ENCODE data around the gene TUBB2A.
A peak's percentile ranks its signal among the peaks of the same experiment; 100 is the strongest.
"Not testable (repeated sequence)": the region's sequence is repeated elsewhere in the genome, so short reads cannot be mapped to it uniquely, and the experiment has no call there.

The TUBB2A gene

DNA sequence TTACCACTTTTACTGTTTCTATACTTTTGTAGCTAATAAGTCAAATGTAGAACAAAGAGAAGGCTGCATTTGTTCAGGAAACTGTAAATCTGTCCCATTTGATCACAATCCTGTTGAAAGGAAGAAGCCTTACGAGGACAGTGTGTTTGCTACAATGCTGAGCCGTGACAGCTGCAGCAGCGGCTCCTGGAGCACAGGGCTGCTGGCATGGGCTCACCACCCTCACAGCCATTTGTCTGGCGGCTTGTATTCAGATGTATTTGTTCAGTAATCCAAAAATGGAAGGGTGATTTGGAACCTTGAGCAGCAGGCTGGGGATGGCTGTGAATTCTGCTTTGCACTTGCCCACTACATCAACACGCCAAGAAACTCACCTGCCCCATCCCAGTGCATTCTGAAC is 5.7 kb downstream of the TUBB2A start:
- DNase-seq: peak; percentile 64

DNA sequence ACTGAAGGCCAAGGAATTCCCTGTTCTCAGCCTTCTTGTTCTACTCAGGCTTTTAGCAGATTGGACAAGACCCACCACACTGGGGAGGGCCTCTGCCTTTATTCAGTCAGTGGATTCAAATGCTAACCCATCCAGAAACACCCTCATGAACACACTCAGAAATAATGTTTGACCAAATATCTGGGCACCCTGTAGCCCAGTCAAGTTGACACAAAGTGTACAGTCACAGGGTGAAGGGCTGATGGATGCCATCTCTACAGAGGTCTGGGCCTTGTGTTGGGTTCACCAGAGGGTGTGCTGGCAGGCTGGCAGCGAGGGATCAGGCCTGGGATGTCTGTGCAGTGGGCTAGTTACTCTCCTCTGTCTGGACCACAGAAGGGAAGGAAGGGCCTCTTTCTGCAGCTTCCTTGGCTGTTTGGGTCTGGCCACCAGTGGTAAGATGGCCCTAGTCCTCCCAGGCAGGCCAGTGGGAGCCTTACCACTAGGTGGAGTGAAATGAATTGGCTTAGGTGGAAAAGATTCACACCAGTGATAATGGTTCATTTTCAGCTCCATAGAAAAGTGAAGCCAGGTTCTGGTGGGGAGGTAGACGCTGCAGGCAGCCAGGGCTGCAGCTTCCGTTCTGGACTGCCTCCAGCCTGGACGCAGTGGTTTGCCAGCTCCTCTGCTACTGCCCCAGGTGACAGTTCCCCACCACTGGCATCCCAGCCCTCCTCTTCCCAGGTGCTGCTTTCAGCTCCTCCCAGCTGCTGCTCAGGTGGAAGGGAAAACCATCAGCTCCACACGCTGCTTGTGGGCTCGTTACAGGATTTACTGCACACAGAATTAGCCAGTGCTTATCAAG is 9.2 kb downstream of the TUBB2A start:
- no peak for DNase-seq

DNA sequence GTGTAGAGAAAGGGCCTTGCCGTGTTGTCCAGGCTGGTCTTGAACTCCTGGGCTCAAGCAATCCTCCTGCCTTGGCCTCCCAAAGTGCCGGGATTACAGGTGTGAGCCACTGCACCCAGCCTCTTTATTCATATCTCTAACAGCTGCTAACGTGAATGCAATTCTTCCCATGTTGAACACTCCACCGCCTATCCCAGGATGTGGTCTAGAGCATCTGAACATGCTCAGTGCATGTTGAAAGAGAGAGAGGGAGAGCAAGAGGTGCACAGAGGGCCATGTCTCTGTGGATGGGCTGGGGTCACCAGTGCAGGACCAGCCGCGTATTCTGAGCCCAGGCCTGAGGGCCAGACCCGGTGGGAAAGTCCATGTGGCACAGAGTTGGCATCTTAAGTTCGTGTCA is 12.8 kb downstream of the TUBB2A start:
- no peak for DNase-seq

DNA sequence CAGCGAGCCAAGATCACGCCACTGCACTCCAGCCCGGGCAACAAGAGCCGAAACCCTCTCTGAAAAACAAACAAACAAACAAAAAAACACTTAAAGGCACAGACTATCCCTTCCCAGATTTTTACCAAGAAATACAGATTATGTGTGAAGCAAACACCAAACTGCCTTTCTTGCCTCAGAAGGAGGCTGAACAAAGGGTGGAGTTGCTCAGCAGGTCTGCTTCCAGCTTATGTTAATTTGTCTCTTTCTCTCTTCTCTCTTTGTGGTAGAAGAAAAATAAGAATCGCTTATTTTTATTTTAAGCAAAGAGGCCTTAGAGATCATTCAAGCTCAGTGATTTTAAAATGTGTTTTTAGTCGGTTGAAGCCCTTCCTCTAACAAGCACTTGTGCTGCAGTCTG is 14.2 kb downstream of the TUBB2A start:
- DNase-seq: no peak

DNA sequence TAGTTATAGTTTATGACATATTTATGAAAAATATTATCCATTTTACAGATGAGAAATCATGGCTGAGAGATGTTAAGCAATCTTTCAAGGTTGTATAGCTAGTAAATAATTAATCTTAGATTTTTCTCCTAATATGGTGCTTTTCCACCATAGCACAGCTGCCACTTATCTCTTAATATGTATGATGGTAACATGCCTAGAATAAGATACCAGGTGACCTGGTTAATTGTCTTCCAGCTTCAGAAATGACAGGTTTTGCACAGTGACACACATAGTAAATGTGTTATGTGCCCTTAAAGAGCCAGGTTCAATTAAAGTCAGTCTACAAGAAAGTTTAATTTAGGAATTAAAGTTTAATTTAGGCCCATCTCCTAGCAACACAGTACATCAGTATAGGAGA is 14.8 kb downstream of the TUBB2A start:
- no peak for DNase-seq

DNA sequence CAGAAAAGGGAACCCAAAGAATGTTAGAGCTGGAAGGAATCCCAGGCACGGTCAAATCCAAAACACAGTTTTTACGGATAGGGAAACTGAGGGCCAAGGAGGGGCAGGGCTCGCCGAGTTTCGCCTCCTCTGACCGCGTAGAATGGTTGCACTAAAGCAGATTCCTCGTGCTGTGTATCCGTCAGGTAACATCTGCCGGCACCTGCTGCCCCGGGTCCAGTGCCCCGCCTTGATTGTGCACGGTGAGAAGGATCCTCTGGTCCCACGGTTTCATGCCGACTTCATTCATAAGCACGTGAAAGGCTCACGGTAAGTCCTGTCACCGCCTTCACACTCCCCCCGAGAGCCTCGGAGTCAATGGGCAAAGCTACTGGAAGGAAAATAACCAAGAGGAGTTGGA is 17.1 kb downstream of the TUBB2A start:
- no peak for DNase-seq

DNA sequence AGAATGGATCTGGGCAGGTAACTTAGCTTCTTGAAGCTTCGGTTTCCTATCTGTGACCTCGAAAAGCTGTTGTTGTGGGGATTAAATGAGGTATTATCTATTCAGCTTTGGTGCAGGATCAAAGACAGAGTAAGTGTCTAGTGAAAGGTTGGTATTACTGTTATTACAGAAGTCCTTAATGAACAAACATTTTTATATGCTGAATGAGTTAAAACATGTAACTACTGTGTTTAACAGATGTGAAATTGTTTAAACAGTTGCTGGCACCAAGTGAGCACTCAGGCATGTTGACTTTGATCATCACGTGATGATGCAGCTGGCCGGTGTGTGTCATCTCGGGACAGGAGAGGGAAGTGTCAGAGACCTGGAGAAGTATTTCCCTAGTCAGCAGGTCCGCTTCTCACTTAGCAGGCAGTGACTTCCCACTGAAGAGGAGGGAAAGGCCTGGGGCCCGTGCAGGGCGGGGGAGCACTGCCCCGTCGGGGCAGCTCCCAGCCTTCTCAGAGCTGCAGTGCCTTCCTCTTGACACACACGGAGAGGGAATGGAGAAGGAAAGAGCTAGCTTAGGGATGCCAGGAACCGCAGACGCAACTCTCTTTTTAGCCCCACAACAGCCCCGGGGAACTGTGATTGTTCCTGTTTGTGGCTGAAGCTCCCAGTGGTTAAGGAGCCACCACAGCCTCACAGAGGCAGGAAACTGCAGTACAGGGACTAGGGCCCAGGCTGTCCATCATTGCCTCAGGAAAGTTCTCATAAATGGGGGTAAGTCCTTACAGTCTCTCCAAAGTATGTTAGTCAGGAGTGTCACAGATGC is 18.0 kb downstream of the TUBB2A start:
- DNase-seq: peak; percentile 51

DNA sequence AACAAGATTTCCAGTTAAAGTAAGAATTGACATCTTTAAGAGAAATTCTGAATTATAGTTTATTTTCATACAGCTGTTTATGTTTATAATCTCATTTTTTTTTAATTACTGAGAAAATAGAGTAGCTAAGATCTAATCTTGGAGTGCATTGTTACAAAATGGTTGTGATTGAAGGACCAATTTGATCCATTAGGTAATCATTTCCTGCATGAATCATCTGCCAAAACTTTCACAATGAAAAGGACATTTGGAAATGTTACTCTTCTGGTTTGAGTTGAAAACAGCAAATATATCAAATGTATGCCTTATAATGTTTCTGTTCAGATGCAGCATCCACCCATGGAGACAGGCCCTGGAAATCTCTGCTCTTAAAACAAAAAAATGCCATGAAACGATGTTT is 19.0 kb downstream of the TUBB2A start:
- DNase-seq: no peak

DNA sequence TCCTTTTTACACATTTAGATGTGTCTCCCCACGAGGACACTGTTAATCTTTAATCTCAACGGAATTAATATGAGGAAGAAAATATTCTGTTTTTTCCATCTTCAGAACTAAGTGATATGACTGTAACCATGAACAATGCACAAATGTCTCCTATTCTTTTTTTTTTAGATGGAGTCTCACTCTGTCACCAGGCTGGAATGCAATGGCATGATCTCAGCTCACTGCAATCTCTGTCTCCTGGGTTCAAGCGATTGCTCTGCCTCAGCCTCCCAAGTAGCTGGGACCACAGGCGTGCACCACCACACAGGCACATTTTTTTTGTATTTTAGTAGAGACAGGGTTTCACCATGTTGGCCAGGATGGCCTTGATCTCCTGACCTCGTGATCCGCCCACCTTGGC is 19.5 kb downstream of the TUBB2A start:
- DNase-seq: not testable (repeated sequence)

DNA sequence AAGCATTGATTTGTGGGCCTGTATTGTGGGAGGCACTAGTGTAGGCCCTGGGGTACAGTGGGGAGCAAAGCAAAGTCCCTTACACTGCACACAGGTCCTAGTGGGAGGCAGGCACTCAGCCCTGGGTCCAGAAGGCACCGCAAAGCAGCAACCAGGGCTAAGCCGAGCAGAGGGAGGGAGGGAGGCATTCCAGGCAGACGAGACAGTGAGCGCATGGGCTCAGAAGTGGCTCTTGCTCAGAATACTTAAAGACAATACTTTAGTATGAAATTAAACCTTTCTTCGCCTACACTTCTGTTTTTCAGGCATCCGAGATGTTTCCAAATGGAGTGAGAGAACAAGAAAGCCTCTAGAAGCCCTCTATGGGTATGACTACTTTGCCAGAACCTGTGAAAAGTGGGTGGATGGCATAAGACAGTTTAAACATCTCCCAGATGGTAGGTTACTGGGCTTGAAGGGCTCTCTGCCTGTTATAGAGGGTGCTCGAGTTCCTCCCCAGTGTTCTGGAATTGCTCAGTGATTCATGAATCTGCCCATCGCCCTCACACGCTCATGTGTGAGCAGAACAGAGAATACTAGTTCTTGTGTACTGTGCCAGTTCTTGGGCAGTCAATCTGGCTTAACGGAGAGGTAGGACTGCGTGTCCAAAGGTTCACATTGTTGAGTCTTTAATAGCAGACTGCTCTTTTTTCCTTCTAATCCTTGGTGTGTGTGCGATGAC is 20.1 kb downstream of the TUBB2A start:
- no peak for DNase-seq

DNA sequence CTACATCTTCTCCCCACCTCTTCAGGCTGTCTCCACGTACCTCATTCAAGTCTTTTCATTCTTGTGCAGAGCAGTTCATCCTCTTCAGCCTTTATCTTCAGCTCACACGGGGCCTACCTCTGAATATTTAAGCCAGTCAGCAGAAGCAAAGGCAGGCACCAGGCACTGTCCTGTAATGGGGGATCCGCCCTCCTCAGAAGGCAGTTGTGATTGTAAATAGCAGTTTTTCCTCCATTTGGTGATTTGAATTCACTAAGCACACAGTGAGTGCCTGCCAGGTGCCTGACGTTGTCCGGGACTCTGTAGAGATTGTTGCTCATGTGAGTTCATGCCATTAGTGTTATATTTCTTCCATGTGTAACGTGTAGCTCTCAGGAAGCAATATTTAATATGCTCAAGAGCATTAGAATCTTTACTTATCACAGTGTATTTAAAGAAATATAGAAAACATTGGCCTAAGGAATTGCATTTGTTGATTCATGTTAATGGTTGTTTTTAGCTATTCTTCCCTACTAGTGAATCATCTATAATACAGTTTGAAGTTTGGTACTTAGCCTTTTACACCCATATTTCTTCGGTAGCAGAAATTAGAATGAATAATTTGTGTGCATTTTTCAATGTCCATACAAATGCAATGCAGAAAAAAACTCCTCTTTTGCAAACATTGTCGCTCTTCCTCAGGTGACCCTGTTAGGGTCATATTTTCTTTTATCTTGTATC is 20.9 kb downstream of the TUBB2A start:
- DNase-seq: no peak

DNA sequence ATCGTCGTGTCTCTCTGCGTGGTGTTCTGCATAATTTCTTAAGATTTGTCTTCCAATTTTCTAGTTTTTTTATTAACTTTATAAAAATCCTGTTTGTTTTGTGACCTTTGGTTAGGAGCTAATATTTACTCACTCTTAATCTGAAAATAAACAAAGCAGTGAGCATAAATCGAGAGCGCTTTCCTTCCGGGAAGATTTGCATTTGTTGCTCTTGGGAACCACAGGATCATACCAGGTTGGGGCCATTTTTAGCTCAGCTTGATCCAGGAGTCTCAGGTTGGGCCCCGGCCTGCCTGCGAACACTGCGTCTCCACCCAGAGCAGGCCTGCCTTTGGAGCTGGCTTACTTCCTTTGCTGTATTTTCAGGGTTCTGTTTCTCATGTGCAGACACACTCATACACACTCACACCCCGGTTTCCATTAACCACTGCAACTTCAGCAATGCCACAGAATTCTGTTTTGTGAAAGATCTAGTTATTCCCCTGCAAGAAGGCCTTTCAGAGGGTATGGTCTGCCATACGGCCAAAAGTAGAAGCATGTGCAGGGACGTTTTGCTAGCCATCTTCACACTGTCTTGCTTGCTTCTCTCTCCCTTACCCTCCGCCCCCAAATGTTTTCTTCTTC is 21.6 kb downstream of the TUBB2A start:
- DNase-seq: no peak

DNA sequence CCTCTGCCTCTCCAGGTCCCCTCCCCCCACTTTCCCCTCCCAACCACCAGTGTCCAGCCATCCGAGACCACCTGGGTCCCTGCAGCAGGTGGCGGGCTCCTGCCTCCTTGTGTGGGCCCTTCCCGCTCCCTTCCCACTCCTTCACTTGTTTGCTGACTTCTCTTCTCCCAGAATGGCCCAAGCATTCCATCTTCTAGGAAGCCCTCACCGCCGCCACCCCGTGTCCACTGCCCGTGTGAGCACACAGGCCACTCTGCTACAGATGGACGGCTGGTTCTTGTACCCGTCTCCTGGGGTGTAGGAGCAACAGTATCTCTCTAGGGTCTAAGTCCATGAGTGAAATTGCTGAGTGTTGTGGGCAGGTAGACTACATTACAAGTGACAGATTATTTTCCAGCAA is 23.8 kb downstream of the TUBB2A start:
- DNase-seq: no peak

DNA sequence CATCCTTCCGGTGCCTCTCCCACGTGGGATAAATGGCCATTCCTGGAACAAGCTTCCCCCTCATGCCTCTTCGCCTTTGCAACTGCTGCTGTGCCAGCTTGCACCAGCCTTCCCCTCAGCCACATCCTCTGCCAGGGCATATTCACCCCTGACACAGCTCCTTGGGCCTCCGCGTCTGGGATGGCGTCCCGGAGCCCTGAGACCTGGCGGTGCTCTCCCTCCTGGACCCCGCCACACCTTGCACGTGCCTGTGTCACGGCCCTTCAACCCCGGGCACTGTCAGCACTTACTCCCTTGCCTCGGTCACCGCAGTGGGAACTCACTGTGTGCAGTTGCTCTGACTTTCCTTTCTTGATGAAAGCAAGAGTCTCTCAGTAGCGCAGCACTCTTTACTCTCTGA is 25.6 kb downstream of the TUBB2A start:
- DNase-seq: no peak

DNA sequence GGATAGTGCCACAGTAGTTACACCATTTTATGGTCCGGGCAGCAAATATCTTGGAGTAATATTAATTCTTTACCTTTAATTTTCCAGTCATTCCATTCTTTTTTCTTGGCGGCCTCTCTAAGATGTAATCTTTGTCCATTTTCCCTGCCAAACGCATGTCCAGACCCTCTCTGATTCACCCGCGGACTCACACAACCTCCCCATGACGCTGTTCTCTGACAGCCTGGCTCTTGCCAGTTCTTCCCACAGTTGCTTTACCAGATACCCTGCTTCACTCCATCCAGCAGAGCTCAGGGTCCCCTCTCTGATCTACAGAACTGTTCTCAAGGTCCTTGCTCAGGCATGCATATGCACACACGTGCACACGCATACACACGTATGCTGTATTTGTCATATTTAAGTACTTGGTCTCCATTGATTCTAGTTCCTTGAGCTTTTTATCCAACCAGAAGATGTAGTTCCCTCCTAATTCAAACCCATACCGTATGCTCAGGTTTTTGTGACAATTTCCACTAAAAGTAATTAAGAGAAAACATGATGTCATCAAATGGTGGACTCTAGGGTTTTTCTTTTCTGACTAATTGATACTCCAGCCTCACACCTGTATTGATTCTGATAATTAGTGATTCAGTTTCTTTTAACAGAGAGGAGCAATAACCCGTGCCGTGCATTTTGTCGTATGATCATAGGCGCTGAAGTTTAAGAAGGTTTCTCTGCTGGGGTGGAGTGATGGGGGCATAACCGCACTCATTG is 28.8 kb downstream of the TUBB2A start:
- DNase-seq: no peak

DNA sequence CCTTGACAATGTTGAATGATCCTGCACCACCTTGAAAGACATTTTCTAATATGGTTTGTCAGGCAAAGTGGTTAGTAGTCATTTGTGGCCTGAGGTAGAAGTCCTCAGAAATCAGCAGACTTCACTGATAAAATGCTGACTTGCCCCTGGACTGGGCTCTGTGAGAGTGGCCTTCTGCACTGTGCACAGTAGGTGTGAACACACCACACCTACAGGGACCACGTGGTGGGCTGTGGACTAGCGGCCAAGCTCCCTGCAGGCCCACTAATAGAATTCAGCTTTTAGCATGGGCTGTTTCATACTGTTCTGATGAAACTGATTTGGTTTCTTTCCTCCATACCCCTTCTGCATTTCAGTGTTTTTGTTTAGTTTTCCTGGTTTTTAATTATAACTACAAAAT is 31.5 kb downstream of the TUBB2A start:
- no peak for DNase-seq

DNA sequence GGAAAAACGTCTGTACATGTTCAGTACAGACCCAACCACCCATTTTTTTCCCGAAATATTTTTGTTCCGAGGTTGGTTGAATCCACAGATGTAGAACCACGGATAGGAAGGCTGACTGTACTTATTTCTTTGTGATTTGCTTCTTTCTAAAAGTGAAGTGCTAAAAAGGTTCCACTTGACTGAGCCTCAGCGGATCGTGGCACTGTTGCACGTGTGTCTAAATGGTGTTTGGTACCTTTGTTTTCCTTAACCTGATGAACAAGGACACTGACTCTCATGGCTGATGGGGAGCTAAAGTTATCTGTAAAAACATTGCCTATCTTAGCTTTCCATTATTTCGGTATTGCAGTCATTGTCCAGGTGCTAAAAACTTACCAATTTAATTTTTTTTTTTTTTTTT is 32.7 kb downstream of the TUBB2A start:
- no peak for DNase-seq

DNA sequence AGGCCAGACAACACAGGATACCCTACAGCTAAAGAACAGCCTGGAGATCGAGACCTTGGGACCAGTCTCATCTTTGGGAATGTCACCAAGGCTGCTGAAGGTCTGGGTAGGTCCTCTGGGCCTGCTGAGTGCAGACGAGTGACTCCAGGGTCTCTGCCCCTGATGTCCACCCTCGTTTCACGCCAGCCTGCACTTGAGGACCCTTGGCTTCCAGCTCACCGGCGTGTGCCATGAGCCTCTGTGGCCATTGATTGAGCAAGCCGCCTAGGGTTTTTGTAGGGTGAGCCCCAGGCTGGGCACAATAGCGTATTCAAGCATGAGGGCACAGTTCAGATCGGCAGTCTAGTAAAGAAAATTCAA is 34.5 kb downstream of the TUBB2A start:
- DNase-seq: no peak

DNA sequence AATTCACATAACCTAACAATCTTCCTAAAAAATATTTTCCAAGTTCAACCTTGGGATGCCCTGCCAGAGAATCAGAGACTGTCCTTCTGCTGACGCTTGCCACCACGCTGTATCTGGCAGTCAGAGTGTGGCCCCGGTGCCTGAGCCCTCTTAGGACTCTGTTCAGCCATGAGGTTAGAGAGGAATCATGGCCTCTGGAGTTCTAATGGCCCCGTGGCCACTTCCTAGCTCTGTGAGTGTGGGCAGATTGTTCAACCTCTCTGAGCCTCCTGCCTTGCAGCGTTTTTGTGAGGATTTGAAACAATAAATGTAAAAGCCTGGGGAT is 36.6 kb downstream of the TUBB2A start:
- no peak for DNase-seq

DNA sequence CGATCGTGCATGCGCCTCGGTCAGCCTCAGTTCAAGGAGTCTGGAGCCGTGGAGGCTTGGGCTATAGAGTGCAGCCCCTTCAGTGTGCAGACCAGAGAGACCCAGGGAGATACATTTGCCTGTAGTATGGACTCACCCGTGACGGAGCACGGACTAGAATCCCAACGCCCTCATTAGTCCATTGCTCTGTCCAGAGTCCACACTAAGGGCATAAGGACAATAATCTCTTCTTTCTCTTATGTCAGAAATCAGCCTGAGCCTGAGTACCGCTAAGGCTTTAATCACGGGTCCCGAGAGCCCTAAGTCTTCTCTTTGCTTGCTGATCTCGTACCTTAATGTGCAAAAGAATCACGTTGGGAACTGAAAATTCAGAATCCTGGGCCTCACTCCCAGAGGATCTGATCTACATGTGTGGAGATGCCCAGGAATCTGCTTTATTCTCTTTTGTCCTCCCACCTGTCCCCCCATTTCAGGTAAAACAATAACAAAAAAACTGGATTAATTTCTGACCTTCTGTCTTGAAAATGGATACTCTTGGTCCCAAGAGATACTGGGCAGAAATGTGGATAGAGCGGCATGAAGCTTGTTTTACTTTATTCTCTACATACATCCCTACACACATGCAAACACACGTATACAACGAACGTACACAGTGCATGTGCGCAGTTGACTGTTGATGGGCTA is 38.2 kb downstream of the TUBB2A start:
- no peak for DNase-seq

DNA sequence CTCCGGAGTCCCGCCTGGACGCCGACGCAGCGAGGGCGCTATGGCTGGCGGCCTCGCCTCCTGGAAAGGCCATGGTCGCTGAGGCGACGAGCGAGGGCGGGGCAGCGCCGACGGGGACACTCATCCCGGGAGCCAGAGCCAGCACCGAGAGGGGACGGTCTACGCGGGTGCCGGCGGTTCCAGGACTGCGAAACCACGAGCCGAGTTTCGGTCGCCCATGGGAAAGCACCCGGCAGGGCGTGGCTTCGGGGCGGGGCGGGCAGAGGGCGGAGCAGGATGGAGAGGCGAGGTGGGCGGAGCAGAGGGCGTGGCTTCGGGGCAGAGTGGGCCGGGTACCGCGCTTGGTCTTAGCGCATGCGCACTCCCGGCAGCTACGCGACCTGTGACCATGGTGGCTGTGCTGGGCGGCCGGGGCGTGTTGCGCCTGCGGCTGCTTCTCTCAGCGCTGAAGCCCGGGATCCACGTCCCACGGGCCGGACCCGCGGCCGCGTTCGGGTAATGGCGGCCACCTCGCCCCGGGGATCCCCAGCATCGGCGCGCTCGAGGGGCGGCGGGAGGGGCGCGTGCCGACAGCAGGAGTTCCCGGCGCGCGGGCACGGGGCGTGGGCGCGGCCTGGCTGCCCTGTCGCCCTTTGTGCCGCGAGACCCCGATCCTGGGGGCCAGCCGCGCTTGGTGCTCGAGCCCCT is 38.8 kb downstream of the TUBB2A start, which contains the start of gene BPHL:
TSS of gene BPHL (plus strand) at position 359 of the 687 bp plus-strand sequence. CDS start at position 389, 30 bp downstream.
- peak; percentile 74 for DNase-seq

Data from NCI-H1694 (cell line).